Epithelial cell of prostate (primary cell): Measurements from ENCODE around the gene ZNF561.
"Not testable (repeated sequence)": the region's sequence is repeated elsewhere in the genome, so short reads cannot be mapped to it uniquely, and the experiment has no call there.

Experiments used
- DNase-seq: peaks from one replicate; pipeline ENCODE4 v3.0.0-alpha.2; 2011; ENCODE audit warnings: low read depth, low spot score
- H3K27ac ChIP-seq: fragments of 450-650 bp; 2 replicates; pipeline ENCODE4 v1.5.1; 2017; ENCODE audit warnings: mild to moderate bottlenecking

ZNF561 gene

GRCh38 chr19:9582081-9582725, 38.8 kb downstream of the ZNF561 start:
- H3K27ac ChIP-seq, DNase-seq: not testable (repeated sequence)

DNA sequence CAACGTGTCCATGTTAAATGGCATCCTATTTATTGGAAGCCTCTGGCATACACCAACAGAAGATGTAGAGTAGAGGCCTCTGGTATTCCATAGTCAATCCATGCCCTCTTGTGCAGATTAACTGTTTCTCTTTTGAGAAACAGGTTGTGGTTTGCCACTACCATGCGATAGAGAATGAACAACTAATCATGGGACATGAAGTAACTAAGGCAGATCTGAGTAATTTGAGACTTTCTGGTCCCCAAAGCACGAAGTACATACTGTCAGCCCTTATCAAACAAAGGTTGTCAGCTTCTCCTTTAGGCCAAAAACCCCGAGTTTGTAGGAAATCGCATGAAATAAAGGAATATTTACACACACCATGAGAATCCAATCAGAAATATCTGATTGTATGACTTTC, 40.3 kb downstream of the ZNF561 start:
- H3K27ac ChIP-seq = no peak overlapping the region
- DNase-seq = no peak

DNA sequence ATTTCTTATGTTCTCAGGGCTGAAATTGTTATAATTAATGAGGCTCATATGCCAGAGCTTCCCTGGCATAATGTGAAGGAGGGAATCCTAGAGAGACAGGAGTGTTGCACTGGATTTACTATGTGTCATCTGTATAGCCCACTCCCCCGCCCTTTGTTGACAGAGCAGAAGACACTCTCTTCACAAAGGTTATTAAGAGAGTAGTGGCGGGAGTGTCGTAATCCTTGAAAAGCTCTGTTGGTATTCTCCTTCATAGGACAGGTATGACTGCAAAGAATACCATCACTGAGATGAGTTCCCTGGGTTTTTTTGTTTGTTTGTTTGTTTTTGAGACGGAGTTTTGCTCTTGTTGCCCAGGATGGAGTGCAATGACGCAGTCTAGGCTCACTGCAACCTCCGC, 50.8 kb downstream of the ZNF561 start:
- DNase-seq = no peak
- no peak overlapping the region for H3K27ac ChIP-seq

- no peak overlapping the region for H3K27ac ChIP-seq
- DNase-seq = no peak
Observed at GRCh38 chr19:9566729-9567128, 54.3 kb downstream of the ZNF561 start.

DNA sequence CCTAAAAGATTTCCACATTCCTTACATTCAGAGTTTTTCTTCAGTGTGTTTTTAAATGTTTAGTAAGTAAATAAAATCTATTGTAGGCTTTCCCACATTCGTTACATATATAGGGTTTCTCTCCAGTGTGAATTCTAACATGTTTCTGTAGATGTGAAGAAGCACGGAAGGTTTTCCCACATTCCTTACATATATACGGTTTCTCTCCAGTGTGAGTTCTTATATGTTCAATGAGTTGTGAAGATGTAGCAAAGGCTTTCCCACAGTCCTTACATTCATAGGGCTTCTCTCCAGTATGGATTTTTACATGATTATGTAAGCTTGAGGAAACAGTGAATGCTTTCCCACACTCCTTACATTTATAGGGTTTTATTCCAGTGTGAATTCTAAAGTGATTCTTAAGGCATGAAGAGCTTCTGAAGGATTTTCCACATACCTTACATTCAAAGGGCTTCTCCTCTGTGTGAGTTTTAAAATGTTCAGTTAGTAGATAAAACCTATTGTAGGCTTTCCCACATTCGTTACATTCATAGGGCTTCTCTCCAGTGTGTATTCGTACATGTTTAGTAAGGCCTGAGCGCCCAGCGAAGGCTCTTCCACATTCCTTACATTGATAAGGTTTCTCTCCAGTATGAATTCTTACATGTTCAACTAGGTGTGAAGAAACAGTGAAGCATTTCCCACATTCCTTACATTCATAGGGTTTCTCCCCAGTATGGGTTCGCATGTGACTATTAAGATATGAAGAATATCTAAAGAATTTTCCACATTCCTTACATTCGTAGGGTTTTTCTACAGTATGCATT, 54.9 kb downstream of the ZNF561 start:
- no peak overlapping the region for H3K27ac ChIP-seq
- no peak for DNase-seq
